H1 (cell line): ENCODE measurements around the gene FGF10. TPM values are rescaled to one million over a fixed set of nuclear protein-coding genes. Genes with fewer than 3 reads are reported as not detected.

Experiments used
- ATF3 ChIP-seq: IDR thresholded peaks from 2 replicates; pipeline ENCODE4 v1.6.1; 2011; ENCODE audit warnings: low read depth, mild to moderate bottlenecking, low read length; ENCODE audit not compliant: insufficient read depth
- CHD7 ChIP-seq: fragments of 300-600 bp; sonication (generic); IDR thresholded peaks from 2 replicates; pipeline ENCODE4 v1.7.1; 2012; ENCODE audit warnings: low read length, moderate library complexity, mild to moderate bottlenecking, inconsistent platforms; ENCODE audit not compliant: insufficient replicate concordance
- RAD21 ChIP-seq, 2 experiments: IDR thresholded peaks in 1 of 2; conservative IDR thresholded peaks in 1 of 2; 2 replicates each; pipeline ENCODE4 v1.6.1; 2011; ENCODE audit warnings: low read depth in 2 of 2, low read length in 2 of 2, improper control_type of control experiment in 1 of 2, inconsistent platforms in 1 of 2, mild to moderate bottlenecking in 1 of 2, moderate library complexity in 1 of 2
- SIRT6 ChIP-seq: IDR thresholded peaks from one replicate; pipeline ENCODE4 v1.7.1; 2012; ENCODE audit warnings: low read length, inconsistent platforms
- SP1 ChIP-seq: IDR thresholded peaks from 2 replicates; pipeline ENCODE4 v1.6.1; 2011; ENCODE audit warnings: low read depth, low read length
- polyA plus RNA-seq, 7 experiments: library from polyadenylated mRNA; depleted of rRNA in 3 of 7; stranded (reverse) in 5 of 7; unstranded in 2 of 7; fragments of >200 nt in 5 of 7; fragments of 200-250 nt in 2 of 7; gene quantifications; 1 replicate in 5 of 7; 2 replicates in 1 of 7; 4 replicates in 1 of 7; pipeline versions ENCODE4 v1.2.1 to v1.2.3, GENCODE V29; 2011 to 2013; ENCODE audit warnings: missing spikeins in 2 of 7, mixed read lengths in 2 of 7
- total RNA-seq: library from RNA; stranded (reverse); fragmentation: NEBNext Ultra II Directional; extraction: Animal tissue kit (Norgen Biotek cat#: 25700); gene quantifications from 2 replicates; pipeline ENCODE4 v1.2.1, GENCODE V29; 2021

FGF10 gene
- total and polyA plus RNA-seq, 2 of the 8 experiments (the other 6 are each of a cell fraction or from before 2014, with no cell fraction given) = 0.06 to 0.54 TPM

GRCh38 chr5:44257653-44258365 is 131.4 kb downstream of the FGF10 start (continued):
- TF ChIP-seq CHD7 (no peak), SP1 (no peak), ATF3 (no peak), RAD21 (IDR thresholded peaks at IDR 0.05 in 1 of 2, conservative IDR thresholded peaks at IDR 0.05 in 1 of 2; ENCODE audit: low read depth in 2 of 2, low read length in 2 of 2) (no peak), SIRT6 (no peak)
